Fibroblast of peridontal ligament (primary cell): Measurements from ENCODE around the gene TUBB2A.
"Not testable (repeated sequence)": the region's sequence is repeated elsewhere in the genome, so short reads cannot be mapped to it uniquely, and the experiment has no call there.

Experiments
- DNase-seq: peaks from one replicate; pipeline ENCODE4 v3.0.0-alpha.2; 2010; ENCODE audit errors: extremely low read depth

Gene TUBB2A

GRCh38 chr6:3156184-3157130 lies 887 bp downstream of the TUBB2A start:
- DNase-seq = not testable (repeated sequence)

GRCh38 chr6:3155416-3155815 lies 1.9 kb downstream of the TUBB2A start:
- DNase-seq = not testable (repeated sequence)

- DNase-seq = no peak
Observed at GRCh38 chr6:3152689-3153088, 4.7 kb downstream of the TUBB2A start.

GRCh38 chr6:3151691-3152090 lies 5.7 kb downstream of the TUBB2A start:
- no peak for DNase-seq

GRCh38 chr6:3147914-3148757 lies 9.2 kb downstream of the TUBB2A start:
- no peak for DNase-seq

- no peak for DNase-seq
Observed at GRCh38 chr6:3144571-3144970, 12.8 kb downstream of the TUBB2A start.

GRCh38 chr6:3143158-3143557 lies 14.2 kb downstream of the TUBB2A start:
- DNase-seq = no peak

- no peak for DNase-seq
Observed at GRCh38 chr6:3142536-3142935, 14.8 kb downstream of the TUBB2A start.

GRCh38 chr6:3140201-3140600 lies 17.1 kb downstream of the TUBB2A start:
- DNase-seq = no peak

- peak; percentile 51 for DNase-seq
Observed at GRCh38 chr6:3139090-3139903, 18.0 kb downstream of the TUBB2A start.

- DNase-seq = peak; percentile 52
Observed at GRCh38 chr6:3138341-3138740, 19.0 kb downstream of the TUBB2A start.

- not testable (repeated sequence) for DNase-seq
Observed at GRCh38 chr6:3137873-3138272, 19.5 kb downstream of the TUBB2A start.

GRCh38 chr6:3137057-3137777 lies 20.1 kb downstream of the TUBB2A start:
- no peak for DNase-seq

GRCh38 chr6:3136292-3137011 lies 20.9 kb downstream of the TUBB2A start:
- DNase-seq = no peak

- no peak for DNase-seq
Observed at GRCh38 chr6:3135668-3136291, 21.6 kb downstream of the TUBB2A start.

- DNase-seq = no peak
Observed at GRCh38 chr6:3133515-3133914, 23.8 kb downstream of the TUBB2A start.

GRCh38 chr6:3131695-3132094 lies 25.6 kb downstream of the TUBB2A start:
- DNase-seq = no peak

- no peak for DNase-seq
Observed at GRCh38 chr6:3128356-3129108, 28.8 kb downstream of the TUBB2A start.

GRCh38 chr6:3125815-3126214 lies 31.5 kb downstream of the TUBB2A start:
- no peak for DNase-seq
